ENCODE data around the gene TIMM23B.
"Not testable (repeated sequence)": the region's sequence is repeated elsewhere in the genome, so short reads cannot be mapped to it uniquely, and the experiment has no call there.

DNA sequence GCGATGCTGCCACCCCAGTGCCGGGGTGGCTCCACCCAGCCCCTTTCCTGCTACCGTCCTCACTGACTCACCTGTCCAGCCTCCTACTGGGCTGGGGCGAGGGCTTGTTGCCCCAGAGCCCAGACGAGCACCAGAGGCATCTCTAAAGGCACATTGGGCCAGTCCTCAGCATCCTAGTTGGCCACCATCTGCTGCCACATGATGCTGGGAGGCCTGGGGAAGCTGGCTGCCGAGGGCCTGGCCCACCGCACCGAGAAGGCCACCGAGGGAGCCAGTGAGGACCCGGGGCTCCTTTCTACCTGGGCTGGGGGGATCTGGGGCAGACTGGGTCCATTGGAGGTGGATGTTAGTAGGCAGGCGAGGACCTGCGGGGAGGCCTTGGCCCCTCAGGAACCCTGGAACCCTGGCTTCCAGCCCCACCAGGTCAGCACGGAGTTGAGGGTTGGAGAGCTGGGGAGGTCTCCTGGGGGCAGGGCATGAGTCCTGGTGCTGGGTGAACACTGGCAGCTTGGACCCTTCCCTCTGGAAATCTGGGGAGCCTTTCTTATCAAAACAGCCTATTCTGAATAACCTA, 78.7 kb downstream of the TIMM23B start:
- TF ChIP-seq POLR2A (IDR thresholded peaks at IDR 0.05; ENCODE audit: low read length); GATA1 (IDR thresholded peaks at IDR 0.05; ENCODE audit: low read depth, low read length): not testable (repeated sequence)

Data from erythroblast (primary cell).